Natural killer cell (primary cell): ENCODE results near the gene ERBB2. TPM values are rescaled to one million over a fixed set of nuclear protein-coding genes. Genes with fewer than 3 reads are reported as not detected.

ENCODE experiments used
- ATAC-seq, 3 donors: fragments of 150-1000 bp in 2 of 3; fragments of 200-7000 bp in 1 of 3; cut with Tn5 transposase; 1 replicate in 1 of 3; 2 replicates in 2 of 3; pipeline ENCODE4 v1.10.0; 2021; ENCODE audit warnings: mild to moderate bottlenecking in 2 of 3, moderate library complexity in 2 of 3
- DNase-seq, 2 donors: peaks; one replicate each; pipeline versions ENCODE4 v3.0.0 to v3.0.0-alpha.2; 2013 to 2021; ENCODE audit warnings: mixed read lengths in 1 of 2
- H3K27ac ChIP-seq: one replicate; pipeline ENCODE4 v1.5.1; 2013; ENCODE audit warnings: mild to moderate bottlenecking, low read length
- H3K27me3 ChIP-seq: one replicate; pipeline ENCODE4 v1.6.1; 2013; ENCODE audit warnings: low read length; ENCODE audit not compliant: control insufficient read depth, insufficient read depth
- H3K36me3 ChIP-seq: one replicate; pipeline ENCODE4 v1.6.1; 2013; ENCODE audit warnings: low read length; ENCODE audit not compliant: control insufficient read depth, insufficient read depth
- H3K4me1 ChIP-seq: one replicate; pipeline ENCODE4 v1.6.1; 2013; ENCODE audit warnings: low read length; ENCODE audit not compliant: control insufficient read depth, insufficient read depth
- H3K4me3 ChIP-seq: one replicate; pipeline ENCODE4 v1.5.1; 2013; ENCODE audit warnings: low read length
- H3K9me3 ChIP-seq: one replicate; pipeline ENCODE4 v1.6.1; 2013; ENCODE audit warnings: low read length; ENCODE audit not compliant: control insufficient read depth, insufficient read depth
- H3K27ac Mint-ChIP-seq, 2 donors: one replicate each; pipeline ENCODE4 v1.8.0; 2022; ENCODE audit warnings: mild to moderate bottlenecking in 2 of 2, mixed read lengths in 2 of 2, moderate library complexity in 1 of 2
- H3K27me3 Mint-ChIP-seq, 2 donors: one replicate each; pipeline ENCODE4 v1.8.0; 2022; ENCODE audit warnings: low read depth in 2 of 2, mixed read lengths in 2 of 2
- H3K36me3 Mint-ChIP-seq: one replicate; pipeline ENCODE4 v1.8.0; 2022; ENCODE audit warnings: mixed read lengths
- H3K4me1 Mint-ChIP-seq, 2 donors: one replicate each; pipeline ENCODE4 v1.8.0; 2022; ENCODE audit warnings: mixed read lengths in 2 of 2
- H3K4me3 Mint-ChIP-seq: one replicate; pipeline ENCODE4 v1.8.0; 2022; ENCODE audit warnings: mild to moderate bottlenecking, moderate library complexity, mixed read lengths
- H3K9me3 Mint-ChIP-seq, 2 donors: one replicate each; pipeline ENCODE4 v1.8.0; 2022; ENCODE audit warnings: mixed read lengths in 2 of 2
- CTCF ChIP-seq: fragments of 200-600 bp; IDR thresholded peaks from one replicate; pipeline ENCODE4 v1.8.0; 2022; ENCODE audit warnings: antibody characterized with exemption
- WGBS: methylation state at CpG from one replicate; pipeline ENCODE4 v1.1.7; 2013; ENCODE audit warnings: missing lambda C conversion rate; ENCODE audit not compliant: insufficient coverage; 5-methylcytosine and 5-hydroxymethylcytosine counted together
- intact Hi-C: fragments of 100-400 bp; cut with micrococcal nuclease; formaldehyde crosslinking; loops from one replicate; pipeline ENCODE4 v1.14.2; 2022
- total RNA-seq, 4 donors: library from RNA; stranded (reverse); fragments of 120-200 nt in 1 of 4; gene quantifications; one replicate each; pipeline versions ENCODE4 v1.2.3 to v1.2.4, GENCODE V29; 2013 to 2022

The ERBB2 gene
- total RNA-seq, 3 donors from 2014 or later (not counting 1 experiment from before 2014, with no cell fraction given) = 77.6 to 115 (median 82.1) TPM

GRCh38 chr17:39701012-39701783, 1.3 kb downstream of the ERBB2 start:
- Histone ChIP-seq H3K9me3 (no peaks in the 10 kb centered on the region), H3K27ac (no peak overlapping the region), H3K4me3 (no peak overlapping the region), H3K4me1 (peaks cover 27% of the 10 kb centered on the region), H3K27me3 (peaks cover 12% of the 10 kb centered on the region), H3K36me3 (no peaks in the 10 kb centered on the region)
- Mint-ChIP-seq H3K9me3 (no peaks in the 10 kb centered on the region), H3K4me1 (peaks cover 22 to 50% of the 10 kb centered on the region in 2 donors), H3K27me3 (peaks cover 13 to 24% of the 10 kb centered on the region in 2 donors), H3K4me3 (peak overlapping the region; percentile 69), H3K27ac (peak overlapping the region in 1 of 2 donors; percentile 13), H3K36me3 (no peaks in the 10 kb centered on the region)
- 77% methylated on average over 10 of the region's 10 CpGs for WGBS
- no peak for DNase-seq
- ATAC-seq = no peak
- no peak for TF ChIP-seq CTCF
- intact Hi-C loops = no loop called here

GRCh38 chr17:39701784-39702422, 2.0 kb downstream of the ERBB2 start:
- Histone ChIP-seq H3K36me3 (no peaks in the 10 kb centered on the region), H3K27me3 (peaks cover 12% of the 10 kb centered on the region), H3K4me3 (no peak overlapping the region), H3K27ac (no peak overlapping the region), H3K9me3 (no peaks in the 10 kb centered on the region), H3K4me1 (peaks cover 35% of the 10 kb centered on the region)
- no peaks in the 10 kb centered on the region for H3K36me3 Mint-ChIP-seq
- H3K27me3 Mint-ChIP-seq = peaks cover 13 to 24% of the 10 kb centered on the region in 2 donors
- no peak for ATAC-seq
- no peak for TF ChIP-seq CTCF
- peaks cover 27 to 57% of the 10 kb centered on the region in 2 donors for H3K4me1 Mint-ChIP-seq
- no peaks in the 10 kb centered on the region for H3K9me3 Mint-ChIP-seq
- H3K4me3 Mint-ChIP-seq = no peak overlapping the region
- no peak for DNase-seq
- peak overlapping the region in 1 of 2 donors; percentile 75 for H3K27ac Mint-ChIP-seq
- WGBS = 89% methylated on average over 4 of the region's 4 CpGs
- intact Hi-C loops = no loop called here

DNA sequence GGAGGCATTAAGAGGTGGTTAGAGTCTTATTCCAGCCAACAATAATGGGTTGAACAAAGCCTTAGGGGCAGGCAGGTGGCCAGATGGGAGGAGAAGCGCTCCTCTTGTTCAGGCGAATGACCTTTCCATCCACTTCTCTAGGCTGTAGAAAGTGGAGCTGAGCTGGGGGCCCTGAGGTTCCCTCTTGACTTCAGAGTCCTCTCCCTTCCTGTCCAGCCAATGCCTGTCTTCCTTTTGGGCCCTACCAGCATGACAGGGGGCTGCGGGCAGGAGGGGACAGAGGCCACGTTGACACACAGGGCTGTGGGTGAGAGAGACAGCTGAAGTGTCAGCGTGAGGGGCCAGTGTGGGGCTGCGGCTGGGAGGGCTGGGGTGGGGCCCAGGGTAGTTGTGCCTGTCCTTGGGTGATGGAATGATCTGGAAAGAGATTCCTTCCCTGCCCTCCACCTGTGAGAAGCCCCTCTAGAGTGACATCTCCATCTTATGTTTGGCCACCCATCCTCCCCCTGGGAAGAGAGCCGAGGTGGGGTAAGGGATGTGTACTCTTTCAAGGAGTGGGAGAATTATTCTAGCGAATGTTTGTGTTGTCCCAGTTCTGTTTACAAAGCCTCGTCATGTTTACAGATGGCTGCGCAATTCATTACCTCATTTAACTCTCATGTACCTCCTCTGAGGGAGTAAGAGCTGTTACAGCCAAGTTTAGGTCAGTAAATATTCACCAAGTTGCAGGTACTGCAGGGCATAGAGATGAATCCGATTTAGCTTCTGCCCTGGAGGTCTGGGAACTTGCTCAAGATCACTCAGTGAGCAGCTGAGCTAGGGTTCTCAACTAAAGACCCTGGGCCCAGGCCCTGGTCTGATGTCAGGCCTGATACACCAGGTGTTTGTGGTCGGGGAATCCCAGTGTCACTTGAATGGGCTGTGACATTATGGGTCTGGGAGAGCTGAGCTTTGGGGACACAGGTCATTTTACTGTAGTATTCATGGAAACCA, 3.3 kb downstream of the ERBB2 start:
- H3K4me3 Mint-ChIP-seq = no peak overlapping the region
- no peak overlapping the region for H3K27ac ChIP-seq
- H3K4me3 ChIP-seq = no peak overlapping the region
- ATAC-seq (peak; percentile 47 to 77 (median 68)), DNase-seq (no peak)
- 74% methylated on average over 11 of the region's 12 CpGs for WGBS
- intact Hi-C loops = no loop called here
- no peaks in the 10 kb centered on the region for H3K36me3 Mint-ChIP-seq
- H3K9me3 ChIP-seq = no peaks in the 10 kb centered on the region
- peaks cover 40 to 70% of the 10 kb centered on the region in 2 donors for H3K4me1 Mint-ChIP-seq
- peaks cover 12% of the 10 kb centered on the region for H3K27me3 ChIP-seq
- TF ChIP-seq CTCF = no peak
- no peaks in the 10 kb centered on the region for H3K36me3 ChIP-seq
- no peaks in the 10 kb centered on the region for H3K9me3 Mint-ChIP-seq
- H3K27me3 Mint-ChIP-seq = peaks cover 13 to 22% of the 10 kb centered on the region in 2 donors
- H3K27ac Mint-ChIP-seq = peak overlapping the region; percentile 45 to 75
- peaks cover 47% of the 10 kb centered on the region for H3K4me1 ChIP-seq
